Psoas muscle (tissue), 8 donors: ENCODE results near the gene ABCB9. TPM values are rescaled to one million over a fixed set of nuclear protein-coding genes. Genes with fewer than 3 reads are reported as not detected.

ENCODE experiments used
- ATAC-seq, 4 donors: fragments of 200-7000 bp; cut with Tn5 transposase; one replicate each; pipeline ENCODE4 v1.9.1; 2020; ENCODE audit warnings: moderate library complexity in 3 of 4, mild to moderate bottlenecking in 2 of 4
- DNase-seq, 2 donors: peaks; one replicate each; pipeline ENCODE4 v3.0.0-alpha.2; 2020
- H3K27ac ChIP-seq: fragments of 200-600 bp; one replicate; pipeline ENCODE4 v1.8.0; 2022
- H3K27me3 ChIP-seq, 3 donors: fragments of 200-600 bp in 1 of 3; one replicate each; pipeline versions ENCODE4 v1.6.1 to v1.8.0; 2013 to 2022; ENCODE audit warnings: low read length in 2 of 3, mild to moderate bottlenecking in 2 of 3, moderate library complexity in 1 of 3; ENCODE audit not compliant: insufficient read depth in 3 of 3
- H3K36me3 ChIP-seq, 2 donors: fragments of 200-600 bp in 1 of 2; one replicate each; pipeline versions ENCODE4 v1.6.1 to v1.8.0; 2013 to 2022; ENCODE audit warnings: low read depth in 1 of 2, mild to moderate bottlenecking in 1 of 2, moderate library complexity in 1 of 2; ENCODE audit not compliant: insufficient read depth in 1 of 2
- H3K4me1 ChIP-seq: fragments of 200-600 bp; one replicate; pipeline ENCODE4 v1.8.0; 2022
- H3K4me3 ChIP-seq: fragments of 200-600 bp; one replicate; pipeline ENCODE4 v1.8.0; 2022; ENCODE audit warnings: mild to moderate bottlenecking
- H3K9me3 ChIP-seq: fragments of 200-600 bp; one replicate; pipeline ENCODE4 v1.8.0; 2022
- CTCF ChIP-seq: fragments of 200-600 bp; IDR thresholded peaks from one replicate; pipeline ENCODE4 v1.8.0; 2022; ENCODE audit warnings: antibody characterized with exemption
- WGBS, 3 donors: extraction: QIAGEN DNeasy Blood & Tissue Kit; methylation state at CpG; one replicate each; pipeline versions ENCODE4 v1.1.6 to v1.1.7; 2013; 5-methylcytosine and 5-hydroxymethylcytosine counted together
- intact Hi-C, 2 donors: fragments of 100-400 bp; cut with DNase I; formaldehyde crosslinking; loops; one replicate each; pipeline versions ENCODE4 v1.11.0 to v1.14.2; 2022
- polyA plus RNA-seq, 3 donors: library from polyadenylated mRNA; stranded (reverse); fragments of 200-250 nt; gene quantifications; one replicate each; pipeline ENCODE4 v1.2.3, GENCODE V29; 2013
- total RNA-seq, 4 donors: library from RNA; stranded (reverse); fragmentation: NEBNext Ultra II Directional in 2 of 4; extraction: Animal tissue kit (Norgen Biotek cat#: 25700) in 2 of 4; gene quantifications; one replicate each; pipeline versions ENCODE4 v1.2.1 to v1.2.4, GENCODE V29; 2021 to 2023
- donor health status: healthy with polysubstance abuse.
- donor health status: DM: no; HTN: no; CAD: no; lungs with moderate emphysema.
- donor health status: Bipolar disorder and iron deficiency.
- donor health status: healthy.
- donor health status: DM: yes; HTN: yes; CAD: no.
- donor health status: DM: no; HTN: no; CAD: no.
- donor health status: DM: no; HTN: no; CAD: no.
- donor health status: DM: yes; HTN: yes; CAD: no.

The ABCB9 gene
- total and polyA plus RNA-seq, 7 donors = 0.47 to 1.1 (median 0.62) TPM

- 16 to 31% (median 19%) methylated on average over 10 of the region's 10 CpGs for WGBS, 3 donors
- H3K27ac ChIP-seq = peak overlapping the region; percentile 55
- no peak for DNase-seq
- no peaks in the 10 kb centered on the region for H3K36me3 ChIP-seq
- peaks cover 70% of the 10 kb centered on the region for H3K4me1 ChIP-seq
- peak in 2 of 4 donors; percentile 30 to 37 for ATAC-seq
- TF ChIP-seq CTCF = no peak
- peak overlapping the region; percentile 33 for H3K4me3 ChIP-seq
- H3K9me3 ChIP-seq = no peaks in the 10 kb centered on the region
- H3K27me3 ChIP-seq = no peaks in the 10 kb centered on the region
- intact Hi-C loops = no loop called here
Measured at GRCh38 chr12:122891661-122892525, 74.4 kb downstream of the ABCB9 start.

DNA sequence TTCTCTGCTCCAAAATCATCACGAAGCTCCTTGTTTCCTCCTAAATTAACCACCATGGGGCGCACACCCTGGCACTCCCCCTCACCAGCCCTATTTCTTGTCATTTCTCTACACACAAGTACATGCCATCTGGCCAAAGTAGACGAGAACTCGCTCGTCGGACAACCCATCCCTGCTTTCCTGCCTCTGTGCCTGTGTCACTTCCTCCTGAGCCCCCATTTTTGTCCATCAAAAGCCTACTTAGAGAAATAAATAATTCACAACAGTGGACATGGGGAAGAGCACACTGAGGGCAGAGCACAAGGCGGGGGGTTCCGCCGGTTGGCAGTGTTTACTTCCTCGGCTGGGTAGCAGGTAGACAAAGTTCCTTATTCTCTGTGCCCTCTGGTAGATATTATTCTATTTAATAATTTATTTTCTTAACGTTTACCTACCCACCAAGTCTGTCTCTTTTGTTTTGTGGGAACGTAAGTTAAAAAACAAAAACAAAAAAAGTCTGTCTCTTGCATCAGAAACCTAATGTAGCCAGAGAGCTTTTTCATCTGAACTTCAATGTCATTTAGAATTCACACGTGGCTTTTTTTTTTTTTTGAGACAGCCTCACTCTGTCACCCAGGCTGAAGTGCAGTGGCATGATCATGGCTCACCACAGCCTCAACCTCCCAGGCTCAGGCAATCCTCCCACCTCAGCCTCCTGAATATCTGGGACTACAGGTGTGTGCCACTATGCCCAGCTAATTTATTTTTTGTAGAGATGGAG is 76.3 kb downstream of the ABCB9 start:
- no peak for DNase-seq
- no peak for ATAC-seq
- Histone ChIP-seq H3K27ac (peak overlapping the region; percentile 70), H3K36me3 (no peaks in the 10 kb centered on the region), H3K4me1 (peaks cover 70% of the 10 kb centered on the region), H3K4me3 (no peak overlapping the region), H3K9me3 (no peaks in the 10 kb centered on the region), H3K27me3 (no peaks in the 10 kb centered on the region)
- intact Hi-C loops = no loop called here
- TF ChIP-seq CTCF = no peak
- 74 to 79% (median 75%) methylated on average over 13 of the region's 13 CpGs for WGBS, 3 donors

GRCh38 chr12:122888232-122888752 is 78.0 kb downstream of the ABCB9 start:
- no peak for DNase-seq
- peak; percentile 56 to 67 (median 58) for ATAC-seq
- intact Hi-C loops = no loop called here
- Histone ChIP-seq H3K27me3 (no peaks in the 10 kb centered on the region), H3K27ac (peak overlapping the region; percentile 70), H3K9me3 (no peaks in the 10 kb centered on the region), H3K4me3 (peak overlapping the region; percentile 37), H3K4me1 (peaks cover 65% of the 10 kb centered on the region), H3K36me3 (no peaks in the 10 kb centered on the region)
- TF ChIP-seq CTCF = no peak
- WGBS, 3 donors = 14 to 28% (median 20%) methylated on average over 12 of the region's 12 CpGs

DNA sequence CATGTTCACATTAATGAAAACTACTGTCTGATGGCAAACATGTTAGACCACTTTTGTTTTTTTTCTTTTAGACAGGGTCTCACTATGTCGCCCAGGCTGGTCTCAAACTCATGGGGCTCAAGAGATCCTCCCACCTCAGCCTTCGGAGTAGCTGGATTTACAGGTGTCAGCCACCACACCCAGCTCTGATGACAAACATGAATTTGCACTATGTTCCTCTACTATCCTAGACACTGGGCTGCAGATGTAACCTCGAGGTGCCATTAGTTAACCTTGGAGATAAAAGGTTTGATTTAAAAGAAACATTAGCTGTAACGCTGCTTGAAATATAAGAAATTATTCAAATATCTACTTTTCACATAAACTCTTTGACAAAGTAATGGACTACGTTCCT is 78.4 kb downstream of the ABCB9 start:
- peak overlapping the region; percentile 70 for H3K27ac ChIP-seq
- H3K27me3 ChIP-seq = no peaks in the 10 kb centered on the region
- no peaks in the 10 kb centered on the region for H3K9me3 ChIP-seq
- DNase-seq (no peak), ATAC-seq (no peak)
- intact Hi-C loops = no loop called here
- no peak overlapping the region for H3K4me3 ChIP-seq
- no peaks in the 10 kb centered on the region for H3K36me3 ChIP-seq
- TF ChIP-seq CTCF = no peak
- peaks cover 60% of the 10 kb centered on the region for H3K4me1 ChIP-seq
- WGBS, 3 donors = 85 to 89% (median 85%) methylated on average over 5 of the region's 5 CpGs
